C4-2B (cell line): ENCODE measurements around the gene EIF5AL1.
"Not testable (repeated sequence)": the region's sequence is repeated elsewhere in the genome, so short reads cannot be mapped to it uniquely, and the experiment has no call there.

ENCODE experiments used
- CTCF ChIP-seq: fragments of 450-650 bp; conservative IDR thresholded peaks from 2 replicates; pipeline ENCODE4 v1.5.1; 2017; ENCODE audit warnings: mild to moderate bottlenecking
- ZFX ChIP-seq: fragments of 450-650 bp; IDR thresholded peaks from 2 replicates; pipeline ENCODE4 v1.6.1; 2017

GRCh38 chr10:79503787-79504186, 8.5 kb upstream of the EIF5AL1 start:
- not testable (repeated sequence) for TF ChIP-seq CTCF, ZFX
